ENCODE data around the gene SOX6. TPM values are rescaled to one million over a fixed set of nuclear protein-coding genes. Genes with fewer than 3 reads are reported as not detected.

Gene SOX6
- polyA plus RNA-seq, 1 donor from 2014 or later, result 2.2 TPM

DNA sequence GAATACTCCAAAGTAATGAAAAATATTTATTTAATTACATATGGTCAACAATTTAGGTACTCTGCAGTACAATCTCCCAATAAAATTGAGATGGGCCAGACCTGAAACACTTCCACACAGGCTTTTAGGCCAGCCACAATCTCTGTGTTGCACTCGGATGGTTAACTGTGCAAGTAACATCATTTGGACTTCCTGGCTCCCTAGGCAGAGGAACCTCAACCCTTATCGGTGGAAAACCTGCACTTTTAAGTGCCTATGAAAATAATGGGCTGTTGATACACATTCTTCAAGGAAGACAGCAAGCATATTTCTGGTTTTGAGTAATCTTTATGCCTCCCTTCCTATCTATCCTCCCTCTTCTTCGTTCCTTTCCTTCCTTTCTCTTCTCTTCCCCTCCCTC is 343.1 kb downstream of the SOX6 start:
- Histone ChIP-seq H3F3A (ENCODE audit: insufficient read depth, low read length, poor library complexity, severe bottlenecking) (no peaks in the 10 kb centered on the region), H3K9ac (ENCODE audit: low read length) (no peak overlapping the region), H4K20me1 (ENCODE audit: insufficient read depth) (no peaks in the 10 kb centered on the region), H3K9me3 (ENCODE audit: low read length) (no peaks in the 10 kb centered on the region), H3K27ac (ENCODE audit: low read length) (no peak overlapping the region), H3K36me3 (ENCODE audit: insufficient read depth, low read length) (no peaks in the 10 kb centered on the region), H3K4me3 (ENCODE audit: low read length) (no peak overlapping the region), H3K79me2 (replicated peaks; ENCODE audit: insufficient read depth, low read length) (no peaks in the 10 kb centered on the region), H3K4me2 (ENCODE audit: low read length) (no peak overlapping the region), H3K9me2 (ENCODE audit: insufficient read depth, low read length) (no peaks in the 10 kb centered on the region), H2AFZ (ENCODE audit: low read depth, low read length) (no peak overlapping the region), H3K27me3 (ENCODE audit: insufficient read depth, low read depth, low read length) (no peaks in the 10 kb centered on the region)
- TF ChIP-seq EZH2 (IDR thresholded peaks at IDR 0.05; ENCODE audit: borderline replicate concordance, insufficient read depth, low read length, poor library complexity, severe bottlenecking), result no peak
- no peak for TF ChIP-seq RAD21 (conservative IDR thresholded peaks at IDR 0.05)
- TF ChIP-seq, protein P1, sequence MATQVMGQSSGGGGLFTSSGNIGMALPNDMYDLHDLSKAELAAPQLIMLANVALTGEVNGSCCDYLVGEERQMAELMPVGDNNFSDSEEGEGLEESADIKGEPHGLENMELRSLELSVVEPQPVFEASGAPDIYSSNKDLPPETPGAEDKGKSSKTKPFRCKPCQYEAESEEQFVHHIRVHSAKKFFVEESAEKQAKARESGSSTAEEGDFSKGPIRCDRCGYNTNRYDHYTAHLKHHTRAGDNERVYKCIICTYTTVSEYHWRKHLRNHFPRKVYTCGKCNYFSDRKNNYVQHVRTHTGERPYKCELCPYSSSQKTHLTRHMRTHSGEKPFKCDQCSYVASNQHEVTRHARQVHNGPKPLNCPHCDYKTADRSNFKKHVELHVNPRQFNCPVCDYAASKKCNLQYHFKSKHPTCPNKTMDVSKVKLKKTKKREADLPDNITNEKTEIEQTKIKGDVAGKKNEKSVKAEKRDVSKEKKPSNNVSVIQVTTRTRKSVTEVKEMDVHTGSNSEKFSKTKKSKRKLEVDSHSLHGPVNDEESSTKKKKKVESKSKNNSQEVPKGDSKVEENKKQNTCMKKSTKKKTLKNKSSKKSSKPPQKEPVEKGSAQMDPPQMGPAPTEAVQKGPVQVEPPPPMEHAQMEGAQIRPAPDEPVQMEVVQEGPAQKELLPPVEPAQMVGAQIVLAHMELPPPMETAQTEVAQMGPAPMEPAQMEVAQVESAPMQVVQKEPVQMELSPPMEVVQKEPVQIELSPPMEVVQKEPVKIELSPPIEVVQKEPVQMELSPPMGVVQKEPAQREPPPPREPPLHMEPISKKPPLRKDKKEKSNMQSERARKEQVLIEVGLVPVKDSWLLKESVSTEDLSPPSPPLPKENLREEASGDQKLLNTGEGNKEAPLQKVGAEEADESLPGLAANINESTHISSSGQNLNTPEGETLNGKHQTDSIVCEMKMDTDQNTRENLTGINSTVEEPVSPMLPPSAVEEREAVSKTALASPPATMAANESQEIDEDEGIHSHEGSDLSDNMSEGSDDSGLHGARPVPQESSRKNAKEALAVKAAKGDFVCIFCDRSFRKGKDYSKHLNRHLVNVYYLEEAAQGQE (IDR thresholded peaks at IDR 0.05; ENCODE audit: borderline replicate concordance), result no peak
- no peak for TF ChIP-seq MXI1 (conservative IDR thresholded peaks at IDR 0.05; ENCODE audit: poor library complexity, severe bottlenecking)
- TF ChIP-seq SMC3 (conservative IDR thresholded peaks at IDR 0.05; ENCODE audit: poor library complexity), result no peak
- TF ChIP-seq CTCF (IDR thresholded peaks at IDR 0.05; ENCODE audit: poor library complexity, severe bottlenecking), result no peak
- TF ChIP-seq TAF1 (IDR thresholded peaks at IDR 0.05; ENCODE audit: low read depth), result no peak
- no peak for TF ChIP-seq EP300 (conservative IDR thresholded peaks at IDR 0.05; ENCODE audit: poor library complexity, severe bottlenecking)
- TF ChIP-seq POLR2AphosphoS5 (IDR thresholded peaks at IDR 0.05), result no peak

DNA sequence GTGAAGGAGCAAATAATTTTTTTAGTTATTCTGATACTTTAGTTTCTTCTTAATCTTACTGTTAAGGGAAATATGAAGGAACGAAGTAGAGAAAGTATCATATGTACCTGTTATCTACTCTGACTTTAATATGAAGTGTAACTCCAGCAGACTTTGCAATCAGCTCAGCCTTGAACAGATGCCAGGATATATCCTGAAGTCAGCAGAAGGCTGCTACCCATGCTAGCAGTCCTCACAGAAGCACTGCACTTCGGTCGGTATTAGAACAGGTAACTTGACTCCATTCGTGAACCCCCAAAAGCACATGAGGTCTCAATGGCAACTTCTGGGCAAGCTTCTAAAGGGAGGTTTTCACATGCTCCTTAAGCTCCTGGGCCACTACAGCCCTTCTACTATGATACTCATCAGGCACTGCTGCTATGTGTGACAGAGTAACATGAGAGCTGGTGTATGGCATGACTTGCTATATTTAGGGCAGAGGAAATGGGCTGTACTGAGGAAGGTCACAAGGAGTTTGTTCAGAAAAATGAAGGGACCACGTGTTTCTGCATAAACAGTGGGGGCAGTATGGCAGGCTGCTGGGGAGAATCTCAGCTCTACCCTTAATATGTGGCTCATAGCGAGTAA is 344.1 kb downstream of the SOX6 start:
- H2AFZ ChIP-seq (ENCODE audit: low read depth, low read length), result no peak overlapping the region
- no peak overlapping the region for H3K4me3 ChIP-seq (ENCODE audit: low read length)
- no peak overlapping the region for H3K4me2 ChIP-seq (ENCODE audit: low read length)
- no peaks in the 10 kb centered on the region for H3K9me2 ChIP-seq (ENCODE audit: insufficient read depth, low read length)
- no peak overlapping the region for H3K27ac ChIP-seq (ENCODE audit: low read length)
- no peaks in the 10 kb centered on the region for H3F3A ChIP-seq (ENCODE audit: insufficient read depth, low read length, poor library complexity, severe bottlenecking)
- TF ChIP-seq CTCF (IDR thresholded peaks at IDR 0.05; ENCODE audit: poor library complexity, severe bottlenecking) (no peak), POLR2AphosphoS5 (IDR thresholded peaks at IDR 0.05) (no peak), MXI1 (conservative IDR thresholded peaks at IDR 0.05; ENCODE audit: poor library complexity, severe bottlenecking) (no peak), EZH2 (IDR thresholded peaks at IDR 0.05; ENCODE audit: borderline replicate concordance, insufficient read depth, low read length, poor library complexity, severe bottlenecking) (no peak), TAF1 (IDR thresholded peaks at IDR 0.05; ENCODE audit: low read depth) (no peak), EP300 (conservative IDR thresholded peaks at IDR 0.05; ENCODE audit: poor library complexity, severe bottlenecking) (no peak), RAD21 (conservative IDR thresholded peaks at IDR 0.05) (no peak), SMC3 (conservative IDR thresholded peaks at IDR 0.05; ENCODE audit: poor library complexity) (no peak)
- TF ChIP-seq, protein P1 (IDR thresholded peaks at IDR 0.05; ENCODE audit: borderline replicate concordance), result no peak
- no peaks in the 10 kb centered on the region for H3K79me2 ChIP-seq (replicated peaks; ENCODE audit: insufficient read depth, low read length)
- no peaks in the 10 kb centered on the region for H3K27me3 ChIP-seq (ENCODE audit: insufficient read depth, low read depth, low read length)
- H4K20me1 ChIP-seq (ENCODE audit: insufficient read depth), result no peaks in the 10 kb centered on the region
- no peaks in the 10 kb centered on the region for H3K9me3 ChIP-seq (ENCODE audit: low read length)
- H3K9ac ChIP-seq (ENCODE audit: low read length), result no peak overlapping the region
- no peaks in the 10 kb centered on the region for H3K36me3 ChIP-seq (ENCODE audit: insufficient read depth, low read length)
